Lower lobe of right lung (tissue), 2 donors: ENCODE data around the gene GALNT9. TPM values are rescaled to one million over a fixed set of nuclear protein-coding genes. Genes with fewer than 3 reads are reported as not detected.

ENCODE experiments used
- ATAC-seq, 2 donors: fragments of 200-7000 bp; cut with Tn5 transposase; one replicate each; pipeline ENCODE4 v1.9.1; 2020 to 2022; ENCODE audit warnings: mild to moderate bottlenecking in 2 of 2, moderate library complexity in 2 of 2
- DNase-seq: peaks from one replicate; pipeline ENCODE4 v3.0.0-alpha.2; 2020
- H3K27ac ChIP-seq: fragments of 200-600 bp; one replicate; pipeline ENCODE4 v1.8.0; 2022
- H3K27me3 ChIP-seq: fragments of 200-600 bp; one replicate; pipeline ENCODE4 v1.8.0; 2022; ENCODE audit warnings: low read depth
- H3K36me3 ChIP-seq: fragments of 200-600 bp; one replicate; pipeline ENCODE4 v1.8.0; 2022; ENCODE audit warnings: mild to moderate bottlenecking
- H3K4me1 ChIP-seq: fragments of 200-600 bp; one replicate; pipeline ENCODE4 v1.8.0; 2022
- H3K4me3 ChIP-seq: fragments of 200-600 bp; one replicate; pipeline ENCODE4 v1.8.0; 2022; ENCODE audit warnings: mild to moderate bottlenecking
- H3K9me3 ChIP-seq: fragments of 200-600 bp; one replicate; pipeline ENCODE4 v1.8.0; 2022
- intact Hi-C: fragments of 100-400 bp; cut with DNase I; formaldehyde crosslinking; loops from one replicate; pipeline ENCODE4 v1.11.0; 2022
- total RNA-seq: library from RNA; stranded (reverse); fragmentation: NEBNext Ultra II Directional; extraction: Animal tissue kit (Norgen Biotek cat#: 25700); gene quantifications from one replicate; pipeline ENCODE4 v1.2.1, GENCODE V29; 2021
- TF ChIP-seq, protein P1 (sequence below): fragments of 200-600 bp; IDR thresholded peaks from one replicate; pipeline ENCODE4 v1.8.0; 2022; ENCODE audit warnings: antibody characterized with exemption, mild to moderate bottlenecking
- donor health status: DM: no; HTN: yes; CAD: no; lungs with severe emphysema.

The GALNT9 gene
- total RNA-seq, 1 donor from 2014 or later = not detected

DNA sequence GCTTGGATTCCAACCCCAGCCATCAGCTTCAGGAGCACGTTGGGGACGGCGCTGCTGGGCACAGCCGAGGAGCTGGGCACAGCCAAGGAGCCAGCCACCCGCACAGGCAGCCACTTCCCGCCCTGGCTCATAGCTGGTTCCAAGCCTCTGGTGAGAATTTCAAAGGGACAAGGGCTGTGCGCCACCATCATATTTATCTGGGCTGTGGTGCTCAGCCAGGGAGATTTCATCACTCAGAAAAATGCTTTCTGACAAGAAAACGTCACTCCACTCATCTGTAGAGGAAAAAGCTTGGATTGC, 66.4 kb downstream of the GALNT9 start:
- no peak for DNase-seq
- no peak for ATAC-seq
- Histone ChIP-seq H3K27ac (no peak overlapping the region), H3K4me3 (no peak overlapping the region), H3K9me3 (no peaks in the 10 kb centered on the region), H3K4me1 (no peaks in the 10 kb centered on the region), H3K27me3 (peaks cover 7% of the 10 kb centered on the region), H3K36me3 (no peaks in the 10 kb centered on the region)
- intact Hi-C loops = no loop called here
- TF ChIP-seq, protein P1, sequence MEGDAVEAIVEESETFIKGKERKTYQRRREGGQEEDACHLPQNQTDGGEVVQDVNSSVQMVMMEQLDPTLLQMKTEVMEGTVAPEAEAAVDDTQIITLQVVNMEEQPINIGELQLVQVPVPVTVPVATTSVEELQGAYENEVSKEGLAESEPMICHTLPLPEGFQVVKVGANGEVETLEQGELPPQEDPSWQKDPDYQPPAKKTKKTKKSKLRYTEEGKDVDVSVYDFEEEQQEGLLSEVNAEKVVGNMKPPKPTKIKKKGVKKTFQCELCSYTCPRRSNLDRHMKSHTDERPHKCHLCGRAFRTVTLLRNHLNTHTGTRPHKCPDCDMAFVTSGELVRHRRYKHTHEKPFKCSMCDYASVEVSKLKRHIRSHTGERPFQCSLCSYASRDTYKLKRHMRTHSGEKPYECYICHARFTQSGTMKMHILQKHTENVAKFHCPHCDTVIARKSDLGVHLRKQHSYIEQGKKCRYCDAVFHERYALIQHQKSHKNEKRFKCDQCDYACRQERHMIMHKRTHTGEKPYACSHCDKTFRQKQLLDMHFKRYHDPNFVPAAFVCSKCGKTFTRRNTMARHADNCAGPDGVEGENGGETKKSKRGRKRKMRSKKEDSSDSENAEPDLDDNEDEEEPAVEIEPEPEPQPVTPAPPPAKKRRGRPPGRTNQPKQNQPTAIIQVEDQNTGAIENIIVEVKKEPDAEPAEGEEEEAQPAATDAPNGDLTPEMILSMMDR = no peak

DNA sequence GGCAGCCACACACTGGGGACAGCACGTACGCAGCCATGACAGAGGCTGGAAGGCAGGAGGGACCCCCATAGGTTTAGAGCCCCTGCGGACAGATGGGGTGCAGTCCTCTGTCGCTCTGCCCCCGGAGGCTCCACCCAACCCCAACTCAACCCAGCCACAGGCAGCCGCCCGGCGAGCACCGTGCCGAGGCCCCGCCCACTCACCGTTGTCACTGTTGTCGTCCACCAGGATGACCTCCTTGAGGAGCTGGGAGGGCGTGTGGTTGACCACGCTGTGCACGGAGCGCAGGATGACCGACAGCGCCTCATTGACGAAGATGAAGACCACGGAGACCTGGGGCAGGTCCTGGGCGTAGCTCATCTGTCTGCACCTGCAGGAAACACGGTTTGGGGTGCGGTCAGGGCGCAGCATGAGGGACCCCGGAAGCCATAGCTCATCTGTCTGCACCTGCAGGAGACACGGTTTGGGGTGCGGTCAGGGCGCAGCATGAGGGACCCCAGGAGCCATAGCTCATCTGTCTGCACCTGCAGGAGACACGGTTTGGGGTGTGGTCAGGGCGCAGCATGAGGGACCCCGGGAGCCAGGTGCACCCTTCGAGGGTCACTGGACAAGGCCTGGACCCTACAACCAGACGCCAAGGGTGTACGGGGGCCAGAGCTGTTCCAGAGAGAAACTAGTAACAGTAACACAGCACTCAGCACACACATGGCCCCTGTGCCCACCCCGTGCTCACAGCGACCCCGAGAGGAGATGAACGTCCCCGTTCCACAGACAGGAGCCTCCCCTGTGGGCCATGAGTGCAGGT, 66.9 kb downstream of the GALNT9 start:
- H3K9me3 ChIP-seq = no peaks in the 10 kb centered on the region
- intact Hi-C loops = no loop called here
- no peak overlapping the region for H3K4me3 ChIP-seq
- H3K4me1 ChIP-seq = no peaks in the 10 kb centered on the region
- TF ChIP-seq, protein P1 = no peak
- DNase-seq (no peak), ATAC-seq (no peak)
- no peaks in the 10 kb centered on the region for H3K36me3 ChIP-seq
- H3K27ac ChIP-seq = no peak overlapping the region
- peaks cover 11% of the 10 kb centered on the region for H3K27me3 ChIP-seq

DNA sequence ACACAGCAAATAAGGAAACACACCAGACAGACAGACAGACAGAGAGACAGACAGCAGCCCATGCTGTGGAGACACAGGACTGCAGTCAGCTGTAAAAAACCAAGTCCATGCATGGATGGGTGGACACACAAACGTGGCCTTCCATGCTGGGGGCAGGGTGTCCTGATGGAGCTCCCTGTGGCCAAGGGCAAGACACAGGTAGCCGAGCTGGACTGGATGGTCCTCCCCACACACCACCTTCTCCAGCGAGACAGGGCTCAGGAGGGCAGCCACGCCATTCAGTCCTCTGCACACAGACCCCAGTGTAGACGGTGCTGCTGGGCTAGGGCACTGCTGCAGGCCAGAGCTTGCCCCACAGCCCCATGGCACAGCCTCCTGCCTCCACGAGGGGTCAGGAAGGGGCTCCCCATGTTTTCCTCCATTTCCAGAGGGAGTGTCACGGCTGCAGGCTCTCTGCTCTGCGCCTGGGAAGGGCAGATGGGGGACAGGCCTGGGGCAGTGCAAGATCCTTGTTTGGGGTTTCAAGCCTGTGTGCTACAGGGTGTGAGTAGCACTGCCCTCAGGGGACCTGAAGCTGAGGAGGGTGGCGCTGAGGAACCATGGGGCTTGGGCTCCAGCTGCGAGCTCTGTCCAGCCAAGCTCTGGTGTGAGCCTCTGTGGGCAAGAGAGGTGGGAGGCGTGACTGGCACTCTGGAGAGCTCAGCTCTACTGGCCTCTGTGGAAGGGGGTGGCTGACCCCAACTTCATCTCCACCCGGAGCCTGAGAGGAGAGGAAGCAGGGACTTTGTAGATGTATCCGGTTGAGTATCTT, 67.9 kb downstream of the GALNT9 start:
- H3K27me3 ChIP-seq = peaks cover 10% of the 10 kb centered on the region
- DNase-seq = no peak
- H3K4me3 ChIP-seq = no peak overlapping the region
- H3K36me3 ChIP-seq = no peaks in the 10 kb centered on the region
- H3K27ac ChIP-seq = no peak overlapping the region
- TF ChIP-seq, protein P1 = no peak
- no peaks in the 10 kb centered on the region for H3K4me1 ChIP-seq
- no peaks in the 10 kb centered on the region for H3K9me3 ChIP-seq
- intact Hi-C loops = no loop called here
- no peak for ATAC-seq

DNA sequence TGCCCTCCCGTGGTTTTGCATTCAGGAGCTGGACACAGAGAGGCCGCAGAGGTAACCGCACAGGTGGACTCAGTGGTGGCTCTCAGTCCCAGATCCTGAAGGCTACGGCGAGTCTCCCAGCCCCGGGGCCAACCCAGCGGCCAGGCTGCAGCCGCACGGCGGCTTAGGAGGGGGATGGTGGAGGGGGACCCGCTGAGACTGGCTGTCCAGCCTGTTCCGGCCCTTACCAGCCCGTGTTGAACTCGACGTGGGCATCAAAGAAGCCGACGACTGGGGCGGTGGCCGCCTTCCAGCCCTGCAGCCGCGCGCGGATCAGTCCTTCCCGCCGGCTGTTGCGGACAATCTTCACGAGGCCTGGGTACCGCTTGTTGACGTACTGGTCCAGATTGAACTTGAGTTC, 68.7 kb downstream of the GALNT9 start:
- no peaks in the 10 kb centered on the region for H3K36me3 ChIP-seq
- TF ChIP-seq, protein P1 = no peak
- H3K9me3 ChIP-seq = no peaks in the 10 kb centered on the region
- no peak for ATAC-seq
- DNase-seq = no peak
- intact Hi-C loops = no loop called here
- H3K27ac ChIP-seq = no peak overlapping the region
- H3K27me3 ChIP-seq = peaks cover 7% of the 10 kb centered on the region
- no peaks in the 10 kb centered on the region for H3K4me1 ChIP-seq
- no peak overlapping the region for H3K4me3 ChIP-seq

DNA sequence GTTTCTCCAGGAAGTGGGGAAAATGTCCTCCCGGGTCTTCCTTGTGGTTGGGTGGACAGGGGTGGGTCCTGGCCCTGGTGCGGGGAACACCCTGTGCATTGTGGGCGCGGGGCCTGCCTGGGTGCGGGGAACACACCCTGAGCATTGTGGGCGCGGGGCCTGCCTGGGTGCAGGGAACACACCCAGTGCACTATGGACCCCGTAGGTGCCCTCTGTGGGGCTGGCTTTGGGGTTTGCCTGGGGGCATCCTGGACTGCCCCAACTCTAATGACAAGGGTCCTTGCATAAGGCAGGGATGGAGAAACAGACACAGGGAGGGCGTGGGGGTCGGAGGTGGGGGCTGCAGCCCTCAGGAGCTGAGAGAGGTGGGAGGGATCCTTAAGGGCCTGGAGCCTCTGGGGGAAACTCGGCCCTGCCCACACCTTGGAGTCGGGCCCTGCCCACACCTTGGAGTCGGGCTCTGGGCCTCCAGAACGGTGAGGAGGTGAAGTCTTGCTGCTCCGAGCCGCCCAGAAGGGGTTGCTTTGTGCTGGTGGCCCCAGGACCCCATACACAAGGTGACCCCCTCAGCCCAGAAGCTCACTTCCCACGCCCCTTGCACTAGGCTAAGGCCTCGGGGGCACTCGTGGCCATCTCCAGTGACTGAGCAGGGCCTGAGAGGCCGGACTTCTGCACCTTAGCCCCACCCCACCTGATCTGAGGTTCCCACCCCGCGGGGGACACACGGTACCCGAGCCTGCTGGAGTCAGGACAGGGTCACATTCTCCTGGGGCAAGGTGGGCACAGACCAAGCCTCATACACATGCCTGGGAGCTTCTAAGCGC, 69.3 kb downstream of the GALNT9 start:
- Histone ChIP-seq H3K4me3 (no peak overlapping the region), H3K27me3 (peaks cover 7% of the 10 kb centered on the region), H3K4me1 (no peaks in the 10 kb centered on the region), H3K9me3 (no peaks in the 10 kb centered on the region), H3K36me3 (no peaks in the 10 kb centered on the region), H3K27ac (no peak overlapping the region)
- DNase-seq (no peak), ATAC-seq (no peak)
- TF ChIP-seq, protein P1 = no peak
- intact Hi-C loops = no loop called here
